Prostate gland (tissue), 2 donors: ENCODE results near the gene CCNF. TPM values are rescaled to one million over a fixed set of nuclear protein-coding genes. Genes with fewer than 3 reads are reported as not detected.

ENCODE experiments used
- DNase-seq: peaks from one replicate; pipeline ENCODE4 v3.0.0-alpha.2; 2019; ENCODE audit warnings: low spot score
- H3K27ac ChIP-seq, 2 donors: fragments of 200-600 bp; sonication (generic); 2 replicates each; pipeline ENCODE4 v1.5.1; 2017 to 2019
- H3K27me3 ChIP-seq: fragments of 200-600 bp; sonication (generic); replicated peaks from 2 replicates; pipeline ENCODE4 v1.5.1; 2019; ENCODE audit not compliant: insufficient read depth
- H3K36me3 ChIP-seq, 2 donors: fragments of 200-600 bp; sonication (generic); 1 replicate in 1 of 2; 2 replicates in 1 of 2; pipeline versions ENCODE4 v1.5.1 to v1.8.1; 2017 to 2019
- H3K4me1 ChIP-seq: fragments of 200-600 bp; sonication (generic); replicated peaks from 2 replicates; pipeline ENCODE4 v1.5.1; 2019
- H3K4me3 ChIP-seq, 2 donors: fragments of 200-600 bp; sonication (generic); 2 replicates each; pipeline ENCODE4 v1.5.1; 2017 to 2019
- H3K9me3 ChIP-seq: fragments of 200-600 bp; sonication (generic); 2 replicates; pipeline ENCODE4 v1.5.1; 2017
- POLR2A ChIP-seq: fragments of 450-650 bp; IDR thresholded peaks from one replicate; pipeline ENCODE4 v1.6.1; 2016; ENCODE audit warnings: antibody characterized with exemption, mild to moderate bottlenecking
- POLR2AphosphoS5 ChIP-seq: sonication (generic); formaldehyde crosslinking; IDR thresholded peaks from one replicate; pipeline ENCODE4 v1.6.1; 2017; ENCODE audit warnings: antibody characterized with exemption
- WGBS: methylation state at CpG from one replicate; pipeline ENCODE4 v1.1.5; 2018; 5-methylcytosine and 5-hydroxymethylcytosine counted together
- intact Hi-C: fragments of 100-400 bp; cut with DNase I; formaldehyde crosslinking; loops from one replicate; pipeline ENCODE4 v1.14.2; 2022
- total RNA-seq, 2 donors: library from RNA; depleted of rRNA; stranded (reverse); fragments of >200 nt; gene quantifications; one replicate each; pipeline ENCODE4 v1.1.0, GENCODE V29; 2016
- TF ChIP-seq, protein P1 (sequence below), 4 experiments: fragments of 200-600 bp in 2 of 4; fragments of 450-650 bp in 2 of 4; sonication (generic) in 2 of 4; IDR thresholded peaks; 1 replicate in 3 of 4; 2 replicates in 1 of 4; pipeline ENCODE4 v1.5.1; 2016 to 2019; ENCODE audit warnings: antibody characterized with exemption in 4 of 4, mild to moderate bottlenecking in 2 of 4, moderate library complexity in 2 of 4

CCNF gene
- total RNA-seq, 2 donors from 2014 or later: 7.3 to 8.0 TPM

DNA sequence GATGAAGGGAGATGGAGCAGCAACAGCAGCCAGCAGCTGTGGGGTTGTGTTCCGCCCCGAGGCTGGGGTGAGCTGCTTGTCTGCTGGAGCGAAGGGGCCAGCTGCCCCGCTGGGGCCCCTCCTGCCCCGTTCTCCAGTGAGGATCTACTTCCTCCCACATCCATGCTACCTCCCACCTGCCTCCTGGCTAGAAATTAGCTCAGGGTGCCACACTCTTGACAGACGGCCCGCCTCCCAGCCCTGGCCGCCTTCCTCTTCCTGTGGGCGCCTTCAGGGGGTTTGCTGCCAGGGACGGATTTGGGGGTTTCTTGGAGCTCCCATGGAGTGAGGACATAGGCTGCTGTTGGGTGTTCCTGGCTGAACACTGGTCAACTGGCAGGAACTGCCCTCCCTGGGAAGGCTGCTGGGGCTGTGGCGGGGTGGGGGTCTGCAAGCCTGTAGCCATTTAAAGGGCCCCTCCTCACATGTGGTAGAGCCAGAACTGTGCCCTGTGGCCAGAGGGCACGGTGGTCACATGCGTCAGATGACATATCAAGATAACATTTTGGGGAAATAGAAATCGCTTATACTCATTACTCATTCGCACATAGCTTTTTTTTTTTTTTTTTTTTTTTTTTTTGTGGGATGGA is 58.8 kb downstream of the CCNF start:
- no peak for DNase-seq
- TF ChIP-seq POLR2A (no peak), POLR2AphosphoS5 (no peak)
- TF ChIP-seq, protein P1, sequence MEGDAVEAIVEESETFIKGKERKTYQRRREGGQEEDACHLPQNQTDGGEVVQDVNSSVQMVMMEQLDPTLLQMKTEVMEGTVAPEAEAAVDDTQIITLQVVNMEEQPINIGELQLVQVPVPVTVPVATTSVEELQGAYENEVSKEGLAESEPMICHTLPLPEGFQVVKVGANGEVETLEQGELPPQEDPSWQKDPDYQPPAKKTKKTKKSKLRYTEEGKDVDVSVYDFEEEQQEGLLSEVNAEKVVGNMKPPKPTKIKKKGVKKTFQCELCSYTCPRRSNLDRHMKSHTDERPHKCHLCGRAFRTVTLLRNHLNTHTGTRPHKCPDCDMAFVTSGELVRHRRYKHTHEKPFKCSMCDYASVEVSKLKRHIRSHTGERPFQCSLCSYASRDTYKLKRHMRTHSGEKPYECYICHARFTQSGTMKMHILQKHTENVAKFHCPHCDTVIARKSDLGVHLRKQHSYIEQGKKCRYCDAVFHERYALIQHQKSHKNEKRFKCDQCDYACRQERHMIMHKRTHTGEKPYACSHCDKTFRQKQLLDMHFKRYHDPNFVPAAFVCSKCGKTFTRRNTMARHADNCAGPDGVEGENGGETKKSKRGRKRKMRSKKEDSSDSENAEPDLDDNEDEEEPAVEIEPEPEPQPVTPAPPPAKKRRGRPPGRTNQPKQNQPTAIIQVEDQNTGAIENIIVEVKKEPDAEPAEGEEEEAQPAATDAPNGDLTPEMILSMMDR (IDR thresholded peaks at IDR 0.05): no peak
- no peaks in the 10 kb centered on the region for H3K36me3 ChIP-seq
- intact Hi-C loops: no loop called here
- peaks cover 2% of the 10 kb centered on the region for H3K4me1 ChIP-seq
- no peak overlapping the region for H3K4me3 ChIP-seq
- no peaks in the 10 kb centered on the region for H3K27me3 ChIP-seq
- no peak overlapping the region for H3K27ac ChIP-seq
- WGBS: 70% methylated on average over 11 of the region's 15 CpGs
- H3K9me3 ChIP-seq: no peaks in the 10 kb centered on the region

DNA sequence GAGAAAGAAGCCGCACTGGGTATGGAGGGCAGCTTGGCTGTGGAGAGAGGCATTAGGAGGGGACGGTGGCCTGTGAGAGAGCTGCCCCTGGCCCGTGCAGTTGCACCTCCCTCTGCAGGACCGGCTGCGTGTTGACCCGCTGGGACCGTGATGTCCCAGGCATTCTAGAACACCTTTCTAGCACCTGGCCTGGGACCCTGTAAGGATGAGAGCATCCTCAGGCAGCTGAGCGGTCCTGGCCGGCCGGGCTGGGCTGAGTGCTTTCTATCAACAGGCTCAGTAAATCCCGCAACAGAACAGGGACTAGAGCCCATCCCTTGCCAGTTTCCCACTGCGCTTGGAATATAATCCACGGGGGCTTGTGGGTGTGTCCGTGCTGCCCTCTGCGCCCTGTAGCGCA is 60.3 kb downstream of the CCNF start:
- no peak overlapping the region for H3K4me3 ChIP-seq
- H3K9me3 ChIP-seq: no peaks in the 10 kb centered on the region
- 91% methylated on average over 16 of the region's 16 CpGs for WGBS
- H3K36me3 ChIP-seq: no peaks in the 10 kb centered on the region
- H3K27me3 ChIP-seq: no peaks in the 10 kb centered on the region
- intact Hi-C loops: no loop called here
- no peak for DNase-seq
- TF ChIP-seq POLR2AphosphoS5: no peak
- TF ChIP-seq, protein P1 (IDR thresholded peaks at IDR 0.05): no peak
- no peak for TF ChIP-seq POLR2A
- peaks cover 2% of the 10 kb centered on the region for H3K4me1 ChIP-seq
- no peak overlapping the region for H3K27ac ChIP-seq

DNA sequence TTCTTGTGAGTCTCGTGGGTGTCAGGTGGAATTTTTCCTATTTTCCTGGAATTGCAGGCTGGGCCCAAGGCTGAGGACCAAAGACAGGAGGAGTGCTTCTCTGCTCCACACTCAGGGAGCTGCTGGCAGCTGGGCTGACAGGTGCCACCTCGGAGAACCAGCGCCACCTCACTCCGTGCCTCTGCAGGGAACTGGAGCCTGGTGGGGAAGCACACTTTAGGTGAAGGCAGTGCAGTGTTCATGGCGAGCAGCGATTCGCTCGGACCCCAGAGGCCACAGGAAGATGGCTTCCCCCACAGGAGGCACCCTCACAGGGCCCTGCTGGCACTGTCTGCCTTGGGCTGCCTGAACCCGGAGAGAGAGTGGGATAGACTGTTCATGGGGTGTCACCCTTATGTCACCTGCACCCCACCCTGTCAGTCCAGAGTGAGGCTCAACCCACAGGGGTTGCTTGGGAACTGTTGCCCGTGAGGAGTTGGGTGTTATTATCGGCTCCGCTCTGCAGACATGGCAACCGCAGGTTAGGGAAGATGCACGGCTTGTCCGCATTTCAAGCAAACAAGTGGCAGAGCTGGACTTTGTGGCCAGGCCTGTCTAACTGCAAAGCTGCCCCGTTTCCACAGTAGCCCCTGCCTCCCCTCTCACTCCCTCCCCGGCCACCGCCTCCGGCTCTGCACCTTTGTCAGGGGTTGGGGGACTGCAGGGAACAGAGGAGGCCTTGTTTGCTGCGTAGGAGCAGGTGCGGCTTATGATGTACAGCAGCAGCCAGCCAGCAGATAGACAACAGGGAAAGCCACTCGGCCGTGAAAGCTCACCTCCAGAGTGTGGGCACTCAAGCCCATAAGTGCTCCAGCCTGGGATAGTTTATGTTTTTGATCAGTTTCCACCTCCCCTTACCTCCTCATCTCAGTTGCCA is 61.2 kb downstream of the CCNF start:
- H3K27ac ChIP-seq: no peak overlapping the region
- 77% methylated on average over 23 of the region's 23 CpGs for WGBS
- H3K4me3 ChIP-seq: no peak overlapping the region
- intact Hi-C loops: no loop called here
- no peak for TF ChIP-seq POLR2AphosphoS5
- TF ChIP-seq POLR2A: no peak
- TF ChIP-seq, protein P1 (IDR thresholded peaks at IDR 0.05): no peak
- H3K36me3 ChIP-seq: no peaks in the 10 kb centered on the region
- no peak for DNase-seq
- H3K9me3 ChIP-seq: no peaks in the 10 kb centered on the region
- peaks cover 2% of the 10 kb centered on the region for H3K4me1 ChIP-seq
- H3K27me3 ChIP-seq: no peaks in the 10 kb centered on the region

DNA sequence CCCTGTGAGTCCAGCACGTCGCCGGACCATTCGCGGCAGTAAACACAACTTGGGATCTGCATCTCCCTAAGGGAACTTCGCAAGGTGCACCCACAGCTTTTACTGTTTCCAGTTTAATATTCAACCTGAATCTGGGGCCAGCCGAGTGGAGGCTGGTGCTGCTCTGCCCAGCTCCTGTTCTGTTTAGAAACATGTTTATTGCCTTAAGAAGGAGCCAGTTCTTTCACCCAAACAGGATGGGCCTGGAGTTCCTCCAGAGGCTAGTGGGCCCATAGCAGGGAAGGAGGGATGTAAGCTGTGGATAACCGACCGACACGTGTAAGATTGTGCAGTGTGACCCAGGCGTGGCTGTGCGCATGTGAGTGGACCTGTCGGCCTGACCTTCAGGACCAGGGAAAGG is 63.0 kb downstream of the CCNF start:
- Histone ChIP-seq H3K27me3 (no peaks in the 10 kb centered on the region), H3K4me1 (no peaks in the 10 kb centered on the region), H3K27ac (no peak overlapping the region), H3K36me3 (no peaks in the 10 kb centered on the region), H3K9me3 (no peaks in the 10 kb centered on the region), H3K4me3 (no peak overlapping the region)
- no peak for DNase-seq
- intact Hi-C loops: no loop called here
- 74% methylated on average over 13 of the region's 13 CpGs for WGBS
- TF ChIP-seq POLR2AphosphoS5: no peak
- TF ChIP-seq, protein P1 (IDR thresholded peaks at IDR 0.05): no peak
- TF ChIP-seq POLR2A: no peak
